Measurements from ENCODE around the gene OSBPL8. TPM values are rescaled to one million over a fixed set of nuclear protein-coding genes. Genes with fewer than 3 reads are reported as not detected.
A peak's percentile ranks its signal among the peaks of the same experiment; 100 is the strongest.

OSBPL8 gene
- total RNA-seq, 2 experiments from 2014 or later, result 101 TPM

DNA sequence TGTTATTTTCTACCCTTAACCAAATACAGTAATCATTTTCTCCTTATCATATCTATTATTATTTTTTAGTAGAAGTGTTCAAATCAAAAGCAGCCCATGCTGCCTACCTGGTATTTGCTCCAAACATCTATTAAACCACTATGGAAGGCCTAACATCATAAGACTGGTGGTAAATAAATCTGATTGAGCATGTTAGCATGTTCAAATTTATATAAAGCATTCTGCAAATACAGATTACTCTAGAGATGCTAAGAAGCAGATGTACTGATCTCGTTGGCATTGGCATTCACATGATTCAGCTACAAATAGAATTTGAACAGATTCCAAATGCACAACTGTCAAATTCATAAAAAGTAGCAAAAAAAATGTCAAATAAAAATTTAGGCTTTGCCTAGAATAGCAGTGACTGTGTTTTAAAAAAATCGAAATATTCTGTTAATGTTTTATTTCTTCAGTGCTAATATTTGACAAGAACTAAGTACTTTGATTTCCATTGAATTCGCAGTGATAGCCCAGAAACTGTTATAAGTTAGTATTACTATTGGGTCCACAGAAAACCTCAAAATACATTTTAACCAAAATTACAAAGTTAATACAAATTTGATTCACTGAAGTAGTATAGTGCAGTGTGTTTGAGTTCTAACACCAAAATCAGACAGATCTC lies 9.4 kb upstream of the OSBPL8 start:
- no peak for DNase-seq
- Mint-ChIP-seq H3K36me3 (peaks cover 10% of the 10 kb centered on the region), H3K9me3 (peaks cover 1% of the 10 kb centered on the region), H3K4me1 (peaks cover 8% of the 10 kb centered on the region), H3K27ac (no peak overlapping the region), H3K27me3 (no peaks in the 10 kb centered on the region), H3K4me3 (no peak overlapping the region)
- POLR2A ChIA-PET, result interaction anchor here (0.7 kb wide), 1 partner anchor 9 kb away, joined by 5 read pairs; the partner anchor contains the start of gene OSBPL8
- no peak for ATAC-seq (ENCODE audit: low read depth)

DNA sequence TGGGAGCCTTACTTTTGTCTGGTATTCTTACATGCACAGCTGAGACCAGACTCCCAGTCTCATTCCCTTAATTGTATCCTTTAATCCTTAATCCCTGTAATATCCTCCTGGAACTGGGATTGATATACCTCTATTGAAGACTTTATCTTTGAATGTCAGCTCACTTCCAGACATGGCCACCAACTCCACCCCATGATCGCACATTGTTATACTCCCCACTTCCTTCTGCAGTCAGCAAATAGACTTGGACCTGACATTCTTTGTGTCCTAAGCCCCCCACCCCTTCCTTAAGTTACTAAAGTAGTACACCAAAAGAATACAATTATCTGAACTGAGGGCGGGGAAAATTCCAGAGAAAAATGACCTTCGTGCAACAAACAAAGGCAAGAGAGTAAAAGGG lies 8.6 kb upstream of the OSBPL8 start:
- ATAC-seq (ENCODE audit: low read depth) (no peak), DNase-seq (no peak)
- no peak overlapping the region for H3K27ac Mint-ChIP-seq
- no peak overlapping the region for H3K4me3 Mint-ChIP-seq
- H3K4me1 Mint-ChIP-seq, result peaks cover 8% of the 10 kb centered on the region
- peaks cover 7% of the 10 kb centered on the region for H3K36me3 Mint-ChIP-seq
- H3K9me3 Mint-ChIP-seq, result peaks cover 1% of the 10 kb centered on the region
- H3K27me3 Mint-ChIP-seq, result no peaks in the 10 kb centered on the region
- POLR2A ChIA-PET, result no interaction called here

DNA sequence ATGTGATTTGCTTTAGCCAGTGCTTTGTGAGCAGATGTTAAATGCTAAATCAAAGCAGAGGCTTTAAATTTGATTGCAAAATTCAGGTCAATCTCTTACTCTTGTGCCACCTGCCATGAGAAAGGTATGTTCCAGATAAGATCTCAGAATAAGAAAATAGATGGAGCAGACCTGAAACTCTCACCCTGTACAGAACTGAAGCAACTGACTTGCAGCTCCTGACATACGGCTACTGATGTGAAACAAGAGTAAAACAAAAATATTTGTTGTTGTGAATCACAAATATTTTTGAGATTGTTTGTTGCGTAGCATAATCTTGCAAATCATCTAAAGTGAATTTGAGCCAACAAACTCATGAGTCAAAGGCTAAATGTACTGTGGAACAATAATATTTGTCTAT lies 3.5 kb upstream of the OSBPL8 start:
- ATAC-seq (ENCODE audit: low read depth) (no peak), DNase-seq (no peak)
- H3K36me3 Mint-ChIP-seq, result peaks cover 2% of the 10 kb centered on the region
- peaks cover 5% of the 10 kb centered on the region for H3K4me1 Mint-ChIP-seq
- H3K27ac Mint-ChIP-seq, result no peak overlapping the region
- no peaks in the 10 kb centered on the region for H3K27me3 Mint-ChIP-seq
- H3K4me3 Mint-ChIP-seq, result no peak overlapping the region
- no peaks in the 10 kb centered on the region for H3K9me3 Mint-ChIP-seq
- POLR2A ChIA-PET, result no interaction called here

DNA sequence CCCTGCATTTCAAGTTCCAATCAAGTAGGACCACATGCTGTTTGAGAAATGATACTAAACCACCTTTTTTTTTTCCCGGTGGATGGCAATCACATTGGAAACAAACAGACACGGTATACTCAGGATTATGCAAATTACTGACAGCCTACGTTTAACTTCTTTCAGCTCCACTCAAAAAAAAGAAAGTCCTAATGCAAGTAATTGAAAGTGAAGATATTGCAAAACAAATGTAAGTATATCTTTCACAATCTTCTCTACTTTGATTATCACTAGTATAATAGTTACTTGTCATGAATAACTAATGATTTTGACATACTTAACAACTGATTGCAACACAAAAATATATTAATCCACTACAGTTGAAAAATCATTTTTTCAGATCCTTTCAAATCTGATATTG lies 2.6 kb upstream of the OSBPL8 start:
- peaks cover 9% of the 10 kb centered on the region for H3K4me1 Mint-ChIP-seq
- no peaks in the 10 kb centered on the region for H3K27me3 Mint-ChIP-seq
- POLR2A ChIA-PET, result no interaction called here
- no peak overlapping the region for H3K4me3 Mint-ChIP-seq
- no peak for DNase-seq
- ATAC-seq (ENCODE audit: low read depth), result no peak
- no peaks in the 10 kb centered on the region for H3K9me3 Mint-ChIP-seq
- H3K36me3 Mint-ChIP-seq, result peaks cover 2% of the 10 kb centered on the region
- H3K27ac Mint-ChIP-seq, result no peak overlapping the region

DNA sequence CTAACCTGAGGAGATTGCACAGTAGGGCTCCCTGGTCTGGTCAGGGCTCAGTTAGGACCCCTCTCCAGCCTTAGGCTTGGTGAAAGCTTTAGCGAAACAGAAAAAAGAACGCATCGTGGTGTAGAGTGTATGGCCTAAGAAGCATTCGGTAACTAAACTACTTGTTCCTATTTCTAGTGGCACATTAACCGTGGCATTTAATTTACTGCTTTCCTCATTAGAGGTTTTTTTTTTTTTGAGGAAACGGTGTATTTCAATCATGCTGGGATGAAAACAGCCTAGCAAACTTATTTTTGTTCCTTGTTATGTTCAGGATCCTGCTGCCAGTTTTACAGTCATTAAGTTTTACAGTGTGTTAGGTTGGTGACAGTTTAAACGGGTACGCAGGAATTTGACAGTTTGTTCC lies 518 bp upstream of the OSBPL8 start:
- peak overlapping the region; percentile 93 for H3K4me3 Mint-ChIP-seq
- peaks cover 25% of the 10 kb centered on the region for H3K4me1 Mint-ChIP-seq
- DNase-seq (no peak), ATAC-seq (ENCODE audit: low read depth) (no peak)
- no peaks in the 10 kb centered on the region for H3K9me3 Mint-ChIP-seq
- H3K36me3 Mint-ChIP-seq, result peaks cover 13% of the 10 kb centered on the region
- POLR2A ChIA-PET, result interaction anchor here (1.7 to 3.0 kb wide), 4 partner anchors 9 to 212 kb away, joined by 5 to 14 read pairs (median 8); partner anchors contain the start of gene BBS10
- H3K27me3 Mint-ChIP-seq, result no peaks in the 10 kb centered on the region
- peak overlapping the region; percentile 93 for H3K27ac Mint-ChIP-seq

DNA sequence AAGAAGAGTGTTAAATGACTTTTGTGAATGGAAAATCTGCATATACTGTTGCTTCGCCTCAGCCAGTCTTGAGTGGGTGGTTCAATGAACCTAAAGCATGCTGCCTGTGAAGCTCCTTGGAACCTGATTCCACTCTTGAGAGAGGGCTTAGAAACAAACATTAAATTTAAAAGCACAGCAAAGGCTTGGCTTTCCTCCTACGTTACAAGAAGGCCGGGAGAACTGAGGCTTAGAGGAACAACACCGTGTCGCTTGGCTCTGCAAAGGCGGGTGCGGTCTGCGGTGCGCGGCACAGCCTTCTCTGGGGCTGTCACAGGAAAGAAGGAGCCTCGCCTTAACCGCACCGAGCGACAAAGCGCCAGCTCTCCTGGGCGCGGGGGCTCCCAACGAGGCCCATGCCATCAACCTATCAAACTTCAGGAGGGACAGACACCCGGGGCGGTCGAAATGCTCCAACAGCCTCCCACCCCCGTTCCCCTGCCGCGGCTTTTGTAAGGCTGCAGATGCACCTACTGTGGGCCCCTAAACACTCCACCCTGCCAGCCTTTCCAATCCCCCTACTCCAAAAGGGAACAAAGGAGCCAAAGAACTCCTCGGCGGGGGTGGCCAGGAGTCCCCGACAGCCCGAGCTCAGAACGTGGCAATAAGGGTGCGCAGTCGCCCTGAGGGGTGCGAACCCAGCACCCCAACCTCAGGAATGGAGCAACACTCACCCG lies 729 bp downstream of the OSBPL8 start:
- DNase-seq (peak; percentile 89), ATAC-seq (ENCODE audit: low read depth) (peak; percentile 71)
- Mint-ChIP-seq H3K9me3 (no peaks in the 10 kb centered on the region), H3K4me1 (peaks cover 29% of the 10 kb centered on the region), H3K27me3 (no peaks in the 10 kb centered on the region), H3K4me3 (peak overlapping the region; percentile 93), H3K27ac (peak overlapping the region; percentile 97), H3K36me3 (peaks cover 13% of the 10 kb centered on the region)
- POLR2A ChIA-PET, result interaction anchor here (0.9 to 3.0 kb wide), 10 partner anchors 10 to 1047 kb away, joined by 3 to 14 read pairs (median 5); partner anchors contain the start of genes BBS10, KRR1, NAP1L1 and ZDHHC17

DNA sequence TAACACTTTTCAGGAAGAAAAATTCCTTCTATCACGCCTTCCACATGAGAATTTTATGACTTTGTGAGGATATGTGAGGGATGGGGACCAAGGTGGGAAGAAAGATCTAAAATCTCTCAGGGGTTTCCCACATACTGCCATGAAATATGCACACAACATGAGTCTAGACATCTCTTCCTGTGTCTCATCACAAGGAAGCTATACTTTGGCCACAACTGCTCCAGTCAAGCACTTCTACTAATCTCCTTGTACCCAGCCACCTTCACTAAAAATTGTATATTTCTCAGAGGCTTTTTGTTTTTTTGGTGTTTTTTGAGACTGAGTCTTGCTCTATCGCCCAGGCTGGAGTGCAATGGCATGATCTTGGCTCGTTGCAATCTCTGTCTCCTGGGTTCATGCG lies 3.2 kb downstream of the OSBPL8 start:
- Mint-ChIP-seq H3K9me3 (no peaks in the 10 kb centered on the region), H3K27me3 (no peaks in the 10 kb centered on the region), H3K36me3 (peaks cover 15% of the 10 kb centered on the region), H3K27ac (no peak overlapping the region), H3K4me1 (peaks cover 37% of the 10 kb centered on the region), H3K4me3 (peak overlapping the region; percentile 35)
- POLR2A ChIA-PET, result no interaction called here
- no peak for ATAC-seq (ENCODE audit: low read depth)
- no peak for DNase-seq

DNA sequence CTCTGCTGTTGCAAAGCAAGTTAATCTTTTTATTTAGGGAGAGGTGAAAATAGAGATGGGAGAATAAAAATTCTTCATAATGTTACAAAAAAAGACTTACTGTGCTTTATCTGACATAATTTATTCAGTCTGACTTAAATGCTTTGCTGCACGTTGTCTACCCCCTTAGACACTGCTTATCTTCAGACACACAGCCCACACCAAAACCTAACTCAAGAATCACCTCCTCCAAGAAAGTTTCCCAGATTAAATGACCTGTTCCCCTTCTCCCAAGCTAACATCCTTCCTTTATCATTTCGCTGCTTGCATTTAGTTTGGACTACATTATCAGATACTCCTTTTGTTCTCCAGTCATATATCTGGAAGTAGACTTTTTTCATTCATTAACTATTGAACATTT lies 3.8 kb downstream of the OSBPL8 start:
- H3K27me3 Mint-ChIP-seq, result no peaks in the 10 kb centered on the region
- POLR2A ChIA-PET, result no interaction called here
- no peak for DNase-seq
- peaks cover 41% of the 10 kb centered on the region for H3K4me1 Mint-ChIP-seq
- peaks cover 15% of the 10 kb centered on the region for H3K36me3 Mint-ChIP-seq
- H3K4me3 Mint-ChIP-seq, result no peak overlapping the region
- H3K27ac Mint-ChIP-seq, result no peak overlapping the region
- H3K9me3 Mint-ChIP-seq, result no peaks in the 10 kb centered on the region
- ATAC-seq (ENCODE audit: low read depth), result no peak

DNA sequence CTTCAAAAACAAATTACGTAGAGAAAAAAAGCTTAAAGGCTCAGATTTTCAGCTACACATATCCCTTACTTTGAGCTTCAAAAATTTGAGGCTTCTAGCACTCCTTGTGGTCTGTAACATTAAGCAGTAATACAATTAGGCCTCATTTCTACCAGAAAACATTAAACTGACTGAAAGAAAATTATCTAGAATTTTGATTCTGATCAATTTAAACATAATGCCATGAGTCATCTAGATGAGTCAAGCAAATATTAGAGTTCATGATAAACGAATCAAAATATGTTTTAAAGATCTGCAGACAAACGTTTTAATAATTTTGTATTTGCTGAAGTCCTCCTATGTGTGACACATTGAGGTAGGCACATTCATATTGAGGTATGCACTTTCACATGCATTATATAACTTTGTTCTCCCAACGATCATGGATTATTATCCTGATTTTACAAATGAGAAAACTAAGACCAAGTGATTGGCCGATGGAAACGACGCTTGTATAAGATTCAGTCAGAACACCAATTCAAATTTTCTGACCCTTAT lies 4.3 kb downstream of the OSBPL8 start:
- no peak for DNase-seq
- Mint-ChIP-seq H3K27me3 (no peaks in the 10 kb centered on the region), H3K4me3 (no peak overlapping the region), H3K9me3 (no peaks in the 10 kb centered on the region), H3K4me1 (peaks cover 42% of the 10 kb centered on the region), H3K27ac (no peak overlapping the region), H3K36me3 (peaks cover 15% of the 10 kb centered on the region)
- no peak for ATAC-seq (ENCODE audit: low read depth)
- POLR2A ChIA-PET, result no interaction called here

DNA sequence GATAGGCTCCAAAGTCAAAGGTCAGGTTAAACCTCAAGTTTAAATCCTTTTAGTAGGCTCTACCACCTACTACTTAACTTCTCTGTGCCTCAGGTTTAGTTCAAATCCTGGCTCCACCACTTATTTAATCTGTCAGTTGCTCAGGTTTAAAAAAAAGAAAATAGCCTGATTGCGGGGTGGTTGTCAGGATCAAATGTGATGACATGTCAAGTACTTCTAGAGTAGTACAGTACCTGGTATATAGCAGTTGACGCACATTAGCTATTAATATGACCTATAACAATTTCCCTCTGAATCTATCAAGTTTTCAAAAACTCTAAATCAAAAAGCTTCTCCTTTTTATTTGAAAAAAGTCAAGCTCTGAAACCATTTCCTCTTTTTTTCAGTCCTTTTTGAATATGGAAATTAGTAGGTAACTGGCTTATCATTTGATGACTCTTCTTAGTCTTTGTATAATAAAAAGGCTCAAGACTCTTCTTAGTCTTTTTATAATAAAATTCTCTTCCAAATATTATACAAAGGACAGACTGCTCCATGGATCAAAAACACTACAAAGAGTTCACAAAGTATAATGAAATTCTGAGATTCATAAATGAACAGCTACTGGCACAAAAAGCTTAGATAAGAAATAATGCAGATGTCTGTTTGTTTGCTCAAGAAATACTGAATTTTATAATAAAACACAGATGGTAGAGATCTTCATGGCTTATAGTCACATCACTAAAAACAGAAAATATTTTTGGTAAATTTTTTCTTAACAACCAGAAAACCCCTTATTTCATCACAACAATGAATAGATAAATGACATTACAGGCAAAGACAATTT lies 5.0 kb downstream of the OSBPL8 start:
- Mint-ChIP-seq H3K9me3 (no peaks in the 10 kb centered on the region), H3K27ac (no peak overlapping the region), H3K4me1 (peaks cover 46% of the 10 kb centered on the region), H3K4me3 (no peak overlapping the region), H3K27me3 (no peaks in the 10 kb centered on the region), H3K36me3 (peaks cover 20% of the 10 kb centered on the region)
- POLR2A ChIA-PET, result no interaction called here
- DNase-seq, result no peak
- no peak for ATAC-seq (ENCODE audit: low read depth)

DNA sequence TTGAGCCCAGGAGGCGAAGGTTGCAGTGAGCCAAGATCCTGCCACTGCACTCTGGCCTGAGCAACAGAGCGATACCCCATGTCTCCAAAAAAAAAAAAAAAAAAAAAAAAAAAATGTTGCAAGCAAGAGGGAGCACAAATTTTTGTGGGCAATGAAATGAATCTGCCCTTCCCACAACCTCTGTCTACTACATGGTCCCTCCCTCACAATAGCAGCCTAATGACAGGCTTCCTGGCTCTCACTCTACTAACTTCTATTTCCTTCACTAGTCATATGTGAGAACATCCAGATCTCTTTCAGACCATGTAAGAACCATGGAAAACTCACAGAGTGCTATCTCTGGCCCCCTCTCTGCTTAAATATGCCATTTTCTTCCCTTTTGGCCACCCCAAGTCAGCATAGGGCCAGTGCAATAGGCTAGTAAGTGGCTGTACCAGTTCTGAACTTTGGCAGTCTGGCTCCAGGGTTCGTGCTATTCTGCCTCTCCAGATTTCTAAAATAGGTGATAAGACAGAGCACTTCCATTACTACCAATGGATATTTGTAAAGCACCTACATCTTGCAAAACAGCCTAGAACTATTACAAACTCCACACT lies 7.1 kb downstream of the OSBPL8 start:
- DNase-seq (no peak), ATAC-seq (ENCODE audit: low read depth) (no peak)
- no peaks in the 10 kb centered on the region for H3K27me3 Mint-ChIP-seq
- H3K36me3 Mint-ChIP-seq, result peaks cover 30% of the 10 kb centered on the region
- peaks cover 59% of the 10 kb centered on the region for H3K4me1 Mint-ChIP-seq
- H3K4me3 Mint-ChIP-seq, result no peak overlapping the region
- POLR2A ChIA-PET, result no interaction called here
- no peak overlapping the region for H3K27ac Mint-ChIP-seq
- H3K9me3 Mint-ChIP-seq, result no peaks in the 10 kb centered on the region

DNA sequence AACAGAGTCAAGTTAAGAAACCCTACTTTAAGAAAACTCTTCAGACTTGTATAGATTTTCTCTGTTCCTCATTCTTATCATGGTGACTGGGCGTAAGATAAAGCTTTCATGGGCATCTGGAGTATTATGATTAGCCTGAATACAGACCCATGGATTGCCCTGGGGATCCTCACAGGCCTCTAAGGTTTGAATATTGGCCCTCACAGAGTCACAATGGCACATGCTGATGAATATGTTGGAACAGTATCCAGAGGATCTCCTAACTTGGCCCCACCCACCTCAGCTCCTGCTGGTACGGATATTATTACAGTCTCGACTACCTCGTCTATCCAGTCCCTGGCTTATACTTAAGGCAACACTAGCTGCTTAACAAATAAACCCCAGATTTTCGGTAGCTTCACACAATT lies 8.1 kb downstream of the OSBPL8 start:
- no peaks in the 10 kb centered on the region for H3K27me3 Mint-ChIP-seq
- no peaks in the 10 kb centered on the region for H3K9me3 Mint-ChIP-seq
- H3K36me3 Mint-ChIP-seq, result peaks cover 35% of the 10 kb centered on the region
- H3K4me1 Mint-ChIP-seq, result peaks cover 59% of the 10 kb centered on the region
- POLR2A ChIA-PET, result interaction anchor here (1.0 kb wide), 1 partner anchor 203 kb away, joined by 3 read pairs; the partner anchor contains the start of gene BBS10
- ATAC-seq (ENCODE audit: low read depth) (no peak), DNase-seq (no peak)
- no peak overlapping the region for H3K27ac Mint-ChIP-seq
- no peak overlapping the region for H3K4me3 Mint-ChIP-seq

DNA sequence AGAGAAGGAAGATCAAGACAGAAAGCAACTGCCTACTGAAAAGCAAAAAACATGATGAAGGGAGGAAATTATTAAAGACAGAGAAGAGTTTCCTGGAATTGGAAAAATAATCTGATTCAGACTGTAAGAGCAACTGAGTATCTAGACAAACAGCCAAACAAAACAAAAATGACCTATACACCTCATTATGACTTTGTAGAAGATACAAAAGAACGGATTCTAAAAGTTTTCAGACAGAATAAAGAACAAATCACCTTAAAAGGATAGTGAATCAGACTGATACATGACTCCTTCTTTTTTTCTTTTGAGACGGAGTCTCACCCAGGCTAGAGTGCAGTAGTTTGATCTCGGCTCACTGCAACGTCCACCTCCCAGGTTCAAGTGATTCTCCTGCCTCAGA lies 10.4 kb downstream of the OSBPL8 start:
- H3K36me3 Mint-ChIP-seq, result peaks cover 25% of the 10 kb centered on the region
- no peaks in the 10 kb centered on the region for H3K9me3 Mint-ChIP-seq
- peak overlapping the region; percentile 6 for H3K4me3 Mint-ChIP-seq
- H3K27ac Mint-ChIP-seq, result no peak overlapping the region
- H3K4me1 Mint-ChIP-seq, result peaks cover 51% of the 10 kb centered on the region
- H3K27me3 Mint-ChIP-seq, result no peaks in the 10 kb centered on the region
- no peak for DNase-seq
- no peak for ATAC-seq (ENCODE audit: low read depth)
- POLR2A ChIA-PET, result no interaction called here
